GM18517 (cell line): ENCODE data around the gene MORN1.

Experiments
- ATAC-seq: cut with Tn5 transposase; IDR thresholded peaks from one replicate; pipeline ENCODE4 v1.9.1; 2021; ENCODE audit warnings: mild to moderate bottlenecking, moderate library complexity; ENCODE audit not compliant: unreplicated experiment

The MORN1 gene

GRCh38 chr1:2282556-2283270, 108.6 kb downstream of the MORN1 start:
- ATAC-seq, result no peak

DNA sequence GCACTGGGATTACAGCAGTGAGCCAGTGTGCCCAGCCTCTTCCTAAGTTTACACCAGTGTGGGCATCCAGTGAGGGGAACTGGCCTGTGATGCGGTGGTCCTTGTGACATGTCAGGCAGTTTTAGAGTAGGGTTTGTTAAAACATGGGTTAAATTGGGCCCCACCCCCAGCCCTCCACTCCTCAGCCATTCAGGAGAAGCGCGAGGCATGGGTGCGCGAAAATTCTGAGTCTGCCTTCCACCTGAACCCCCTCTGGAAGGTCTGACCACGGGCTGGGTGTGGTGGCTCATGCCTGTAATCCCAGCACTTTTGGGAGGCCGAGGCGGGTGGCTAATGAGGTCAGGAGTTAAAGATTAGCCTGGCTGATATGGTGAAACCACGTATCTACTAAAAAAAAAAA, 111.5 kb downstream of the MORN1 start:
- ATAC-seq, result no peak

GRCh38 chr1:2279210-2279639, 112.1 kb downstream of the MORN1 start:
- ATAC-seq, result no peak

DNA sequence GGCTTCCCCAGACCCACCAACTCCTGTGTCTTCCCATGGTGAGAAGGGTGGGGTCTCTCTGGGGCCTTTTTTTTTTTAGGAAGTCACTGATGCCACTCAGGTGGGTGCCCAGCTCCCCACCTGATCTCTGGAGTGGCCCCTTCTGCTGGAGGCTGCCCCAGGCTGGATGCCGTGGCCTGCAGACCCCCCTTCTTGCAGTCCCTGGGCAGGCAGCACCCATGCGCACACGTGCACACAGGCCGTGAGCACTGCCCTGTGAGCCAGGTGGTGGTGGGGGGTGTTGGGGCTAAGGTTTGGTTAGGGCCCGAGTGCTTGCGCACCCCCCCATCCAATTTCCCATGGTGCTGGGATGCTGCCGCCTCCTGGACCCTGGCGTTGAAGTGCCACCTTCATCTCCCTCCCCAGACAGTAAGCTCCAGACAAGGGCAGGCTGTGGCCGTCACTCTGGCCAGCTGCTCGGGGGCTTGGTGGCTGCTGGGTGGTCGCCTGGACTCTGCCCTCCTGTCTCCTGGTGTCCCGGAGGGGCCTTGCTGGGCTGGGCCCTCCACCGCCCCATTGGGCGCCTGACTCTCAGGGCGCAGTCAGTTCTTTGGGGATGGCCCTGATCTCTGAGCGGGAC, 112.7 kb downstream of the MORN1 start:
- ATAC-seq, result no peak

DNA sequence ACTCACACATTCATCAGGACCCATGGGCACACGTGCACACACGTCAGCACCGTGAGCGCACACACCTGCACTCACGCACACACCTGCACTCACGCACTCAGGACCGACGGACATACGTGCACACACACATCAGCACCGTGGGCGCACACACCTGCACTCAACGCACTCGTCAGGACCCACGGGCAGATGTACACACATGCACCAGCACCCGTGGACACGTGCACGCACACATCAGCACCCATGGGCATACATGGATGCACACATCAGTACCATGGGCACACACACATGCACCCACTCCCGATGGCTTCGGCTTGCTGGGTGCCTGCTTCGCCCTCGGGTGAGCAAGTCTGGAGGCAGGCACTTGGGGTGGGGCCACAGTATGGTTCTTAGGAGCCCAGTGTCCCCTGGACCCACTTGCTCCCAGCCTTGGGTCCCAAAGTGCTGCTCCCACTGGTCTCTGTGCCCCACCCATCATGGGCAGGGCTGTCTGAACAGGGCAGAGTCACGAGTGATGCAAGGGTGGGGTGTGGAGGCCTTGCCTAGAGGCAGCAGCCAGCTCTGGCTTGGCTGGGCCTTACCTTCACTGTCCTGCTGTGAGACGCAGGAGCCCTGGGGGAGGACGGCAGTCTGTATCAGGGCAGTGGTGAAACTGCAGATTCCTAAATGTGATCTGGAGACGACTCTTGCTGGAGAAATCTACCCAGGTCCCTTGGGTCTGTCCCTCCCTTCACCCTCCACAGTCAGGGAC, 113.4 kb downstream of the MORN1 start:
- ATAC-seq, result no peak

DNA sequence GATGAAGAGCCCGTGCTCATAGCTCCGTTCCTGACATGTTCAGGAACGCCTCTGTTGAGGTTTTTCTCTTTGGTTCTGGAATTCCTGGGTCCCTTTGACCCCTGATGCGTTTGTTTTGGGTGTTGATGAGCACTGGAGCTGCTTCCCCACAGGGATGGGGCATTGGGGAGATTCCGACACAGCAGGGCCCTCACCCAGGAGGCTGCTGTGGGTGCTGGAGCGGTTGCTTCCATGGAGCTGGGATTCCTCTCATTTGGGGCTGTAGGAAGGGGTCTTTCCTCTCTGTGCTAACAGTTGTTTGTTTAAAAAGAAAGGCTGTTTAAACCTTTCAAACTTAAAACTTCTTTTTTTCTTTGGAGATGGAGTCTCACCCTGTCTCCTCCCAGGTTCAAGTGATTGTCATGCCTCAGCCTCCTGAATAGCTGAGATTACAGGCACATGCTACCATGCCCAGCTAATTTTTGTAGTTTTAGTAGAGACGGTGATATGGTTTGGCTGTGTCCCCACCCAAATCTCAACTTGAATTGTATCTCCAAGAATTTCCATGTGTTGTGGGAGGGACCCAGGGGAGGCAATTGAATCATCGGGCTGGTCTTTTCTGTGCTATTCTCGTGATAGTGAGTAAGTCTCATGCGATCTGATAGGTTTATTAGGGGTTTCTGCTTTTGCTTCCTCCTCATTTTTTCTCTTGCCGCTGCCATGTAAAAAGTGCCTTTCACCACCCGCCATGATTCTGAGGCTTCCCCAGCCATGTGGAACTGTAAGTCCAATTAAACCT, 114.4 kb downstream of the MORN1 start:
- ATAC-seq, result no peak

GRCh38 chr1:2275796-2276536, 115.4 kb downstream of the MORN1 start:
- ATAC-seq, result no peak

DNA sequence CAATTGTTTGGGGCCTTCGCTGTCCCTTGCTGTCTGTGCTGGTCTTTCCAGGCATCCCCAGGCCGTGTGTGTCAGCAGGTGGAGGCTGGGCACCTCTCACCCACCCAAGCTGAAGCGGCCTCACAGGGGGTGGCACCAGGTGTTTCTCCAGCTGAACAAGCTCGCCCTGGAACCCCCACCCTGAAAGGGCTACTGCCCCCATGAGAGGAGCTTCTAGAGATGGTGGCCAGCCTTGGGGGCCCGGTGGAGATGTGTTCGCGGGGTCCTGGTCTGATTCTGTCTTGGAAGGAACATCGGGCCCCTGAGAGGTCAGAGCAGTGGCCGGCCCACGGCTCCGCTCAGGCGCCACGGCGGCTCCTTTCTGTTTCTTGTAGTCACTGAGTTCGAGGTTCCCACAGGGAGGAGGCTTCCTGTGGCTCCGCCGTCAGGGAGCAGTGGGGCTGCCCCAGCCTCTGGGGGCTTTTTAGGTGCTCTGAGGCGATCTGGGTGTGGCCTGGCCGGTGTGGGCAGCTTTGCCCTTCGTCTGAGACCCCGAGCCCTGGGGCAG, 116.4 kb downstream of the MORN1 start:
- ATAC-seq, result no peak

DNA sequence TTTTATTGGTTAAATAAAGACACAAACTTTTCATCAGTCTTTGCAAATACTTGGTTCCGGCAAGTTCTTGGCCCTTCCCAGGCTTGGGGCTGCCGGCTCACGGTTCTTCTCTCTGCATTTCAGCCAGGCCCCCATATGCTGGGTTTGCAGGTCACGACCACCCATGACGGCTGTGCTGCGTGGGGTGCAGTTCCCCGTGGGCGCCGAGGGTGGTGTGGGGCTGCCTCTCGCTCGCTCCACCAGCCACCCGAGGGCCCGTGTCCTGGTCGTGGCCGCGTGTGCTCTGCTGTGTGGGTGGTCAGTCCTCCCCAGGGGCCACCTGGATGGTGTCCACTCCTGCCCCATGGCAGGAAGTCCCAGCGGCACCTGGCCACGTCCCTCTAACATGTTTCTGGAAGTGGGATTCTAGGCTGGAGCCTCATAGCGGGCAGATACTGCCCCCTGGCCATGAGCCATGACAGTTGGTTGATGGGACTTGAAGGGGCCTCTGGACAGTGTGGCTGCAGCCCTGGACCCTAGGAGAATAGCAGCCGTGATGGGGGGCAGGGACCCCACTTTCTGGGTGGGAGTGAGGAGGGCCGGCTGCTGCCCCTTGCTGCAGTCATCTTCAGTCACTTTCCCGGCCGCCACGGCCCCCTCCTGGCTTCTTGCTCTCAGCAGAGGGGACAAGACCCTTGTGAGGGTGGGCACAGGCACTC, 117.0 kb downstream of the MORN1 start:
- no peak for ATAC-seq

- ATAC-seq, result no peak
Measured at GRCh38 chr1:2273401-2274090, 117.8 kb downstream of the MORN1 start.

GRCh38 chr1:2272686-2273400, 118.5 kb downstream of the MORN1 start:
- no peak for ATAC-seq

GRCh38 chr1:2271841-2272655, 119.3 kb downstream of the MORN1 start:
- no peak for ATAC-seq
